GM21423 (cell line): Measurements from ENCODE around the gene RALGAPA1.
"Not testable (repeated sequence)": the region's sequence is repeated elsewhere in the genome, so short reads cannot be mapped to it uniquely, and the experiment has no call there.

Experiments
- ATAC-seq: cut with Tn5 transposase; IDR thresholded peaks from one replicate; pipeline ENCODE4 v1.9.1; 2021; ENCODE audit warnings: mild to moderate bottlenecking, moderate library complexity; ENCODE audit not compliant: unreplicated experiment

RALGAPA1 gene

GRCh38 chr14:35808638-35809563 is at the start of gene RALGAPA1:
Gene RALGAPA1 (minus strand): TSS chr14:35809295. CDS start chr14:35808835, 460 bp downstream.
- peak; percentile 97 for ATAC-seq

- ATAC-seq, result no peak
These were observed 49.6 kb upstream of the RALGAPA1 start for GRCh38 chr14:35858521-35859209.

- ATAC-seq, result peak; percentile 97
These were observed 46.9 kb upstream of the RALGAPA1 start for GRCh38 chr14:35855876-35856481.

- ATAC-seq, result no peak
These were observed 45.7 kb upstream of the RALGAPA1 start for GRCh38 chr14:35854696-35855270.

- no peak for ATAC-seq
These were observed 44.1 kb upstream of the RALGAPA1 start for GRCh38 chr14:35853225-35853624.

- ATAC-seq, result no peak
These were observed 42.7 kb upstream of the RALGAPA1 start for GRCh38 chr14:35851823-35852222.

GRCh38 chr14:35849122-35849521 is 40.0 kb upstream of the RALGAPA1 start:
- no peak for ATAC-seq

- ATAC-seq, result no peak
These were observed 38.5 kb upstream of the RALGAPA1 start for GRCh38 chr14:35847636-35848035.

- no peak for ATAC-seq
These were observed 35.4 kb upstream of the RALGAPA1 start for GRCh38 chr14:35844494-35844893.

GRCh38 chr14:35842245-35842644 is 33.1 kb upstream of the RALGAPA1 start:
- not testable (repeated sequence) for ATAC-seq

- not testable (repeated sequence) for ATAC-seq
These were observed 32.6 kb upstream of the RALGAPA1 start for GRCh38 chr14:35841704-35842103.

- ATAC-seq, result no peak
These were observed 26.3 kb upstream of the RALGAPA1 start for GRCh38 chr14:35835208-35835982.

GRCh38 chr14:35829449-35829848 is 20.4 kb upstream of the RALGAPA1 start:
- no peak for ATAC-seq

GRCh38 chr14:35827678-35828472 is 18.8 kb upstream of the RALGAPA1 start:
- no peak for ATAC-seq

GRCh38 chr14:35826952-35827416 is 17.9 kb upstream of the RALGAPA1 start:
- no peak for ATAC-seq

GRCh38 chr14:35826218-35826951 is 17.3 kb upstream of the RALGAPA1 start, which contains the start of gene BRMS1L:
Gene BRMS1L (plus strand): TSS chr14:35826338. CDS start chr14:35826517, 179 bp downstream.
- peak; percentile 94 for ATAC-seq

- ATAC-seq, result no peak
These were observed 16.8 kb upstream of the RALGAPA1 start for GRCh38 chr14:35825968-35826217.

- ATAC-seq, result not testable (repeated sequence)
These were observed 15.5 kb upstream of the RALGAPA1 start for GRCh38 chr14:35824446-35825165.
